Stimulated activated CD4-positive, alpha-beta T cell treated with anti-CD3 and anti-CD28 coated beads, Interleukin-2, amount 100 ng/mL, for 4 hours (primary cell): ENCODE measurements around the gene FAIM.
"Not testable (repeated sequence)": the region's sequence is repeated elsewhere in the genome, so short reads cannot be mapped to it uniquely, and the experiment has no call there.

ENCODE experiments used
- DNase-seq: peaks from one replicate; pipeline ENCODE4 v3.0.0-alpha.2; 2020; ENCODE audit warnings: low read depth

FAIM gene

GRCh38 chr3:138680974-138681373 lies 72.4 kb downstream of the FAIM start:
- not testable (repeated sequence) for DNase-seq

GRCh38 chr3:138681463-138682220 lies 73.1 kb downstream of the FAIM start:
- DNase-seq: no peak

- DNase-seq: no peak
These were observed 74.1 kb downstream of the FAIM start for GRCh38 chr3:138682648-138683047.
